NCI-H1105 treated with DMSO at 0.1 percent for 48 hours (cell line): Measurements from ENCODE around the gene CALML6.

ENCODE experiments used
- DNase-seq: peaks from one replicate; lab custom pipeline; 2025; lab: John Stamatoyannopoulos, UW

Gene CALML6

DNA sequence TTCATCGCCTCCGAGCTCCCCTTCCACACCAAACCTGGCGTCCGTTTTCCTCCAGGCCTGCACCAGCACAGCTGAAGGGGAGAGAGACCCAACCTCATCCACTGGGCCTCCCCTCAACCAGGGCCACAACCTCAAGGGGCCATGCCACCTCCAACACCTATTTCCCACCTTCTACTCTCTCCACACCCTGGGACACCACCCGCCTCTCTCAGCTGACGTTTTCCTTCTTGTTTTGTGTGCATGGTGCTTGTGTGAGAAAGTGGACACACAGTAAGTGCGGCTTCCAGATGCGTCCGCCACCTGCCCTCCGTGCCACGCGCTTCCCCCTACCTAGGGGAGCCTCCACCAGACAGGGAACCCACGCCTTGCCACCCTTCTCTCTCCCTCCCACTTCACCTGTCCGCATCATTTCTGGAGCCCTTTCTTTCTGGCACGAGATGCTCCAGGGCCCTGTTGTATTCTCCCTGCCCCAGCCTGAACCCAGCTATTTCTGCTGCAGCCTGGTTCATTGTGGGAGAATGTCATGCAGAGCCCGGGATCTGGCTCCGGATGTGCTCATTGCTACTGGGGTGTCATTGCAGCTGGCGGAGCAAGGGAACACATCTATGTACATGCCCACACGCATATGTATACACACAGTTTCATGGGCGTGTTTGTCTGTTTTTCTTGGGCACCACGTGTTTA is 22.8 kb upstream of the CALML6 start:
- DNase-seq, result no peak

GRCh38 chr1:1892763-1893120 is 22.3 kb upstream of the CALML6 start:
- no peak for DNase-seq

- no peak for DNase-seq
Measured at GRCh38 chr1:1893291-1893985, 21.6 kb upstream of the CALML6 start.

GRCh38 chr1:1893997-1894353 is 21.1 kb upstream of the CALML6 start:
- no peak for DNase-seq

DNA sequence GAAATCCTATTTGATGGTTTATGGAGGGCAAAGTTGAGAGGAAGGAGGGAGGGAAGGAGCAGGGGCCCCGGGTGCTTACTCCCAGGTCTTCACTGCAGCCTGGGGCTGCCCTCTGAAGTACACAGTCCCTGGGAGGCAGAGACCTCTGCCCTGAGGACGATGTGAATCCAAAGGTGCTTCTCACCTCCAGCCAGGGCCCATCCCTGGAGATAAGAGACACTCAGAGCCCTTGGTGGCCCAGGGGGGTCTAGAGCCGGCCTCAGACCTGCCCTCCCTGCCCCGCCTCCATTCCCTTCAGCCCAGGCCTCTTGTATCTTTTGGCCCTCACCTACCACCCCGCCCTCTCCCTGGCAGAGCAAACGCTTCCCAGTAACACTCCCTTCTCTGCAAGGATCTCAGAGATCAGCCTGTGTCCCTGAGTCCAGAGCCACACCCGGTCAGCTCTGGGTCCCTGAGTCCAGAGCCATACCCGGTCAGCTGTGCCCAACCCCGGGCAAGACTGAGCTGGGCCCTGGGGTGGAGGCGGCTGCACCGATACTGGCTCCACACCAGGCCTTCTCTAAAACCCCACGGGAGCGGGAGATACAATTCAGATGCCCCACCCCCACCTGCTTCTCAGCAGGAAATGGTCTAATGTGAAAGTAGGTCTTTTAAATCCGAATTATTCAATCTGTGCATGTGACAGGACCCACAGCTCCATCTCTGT is 20.6 kb upstream of the CALML6 start:
- DNase-seq, result no peak

- no peak for DNase-seq
Measured at GRCh38 chr1:1895060-1895418, 20.0 kb upstream of the CALML6 start.

DNA sequence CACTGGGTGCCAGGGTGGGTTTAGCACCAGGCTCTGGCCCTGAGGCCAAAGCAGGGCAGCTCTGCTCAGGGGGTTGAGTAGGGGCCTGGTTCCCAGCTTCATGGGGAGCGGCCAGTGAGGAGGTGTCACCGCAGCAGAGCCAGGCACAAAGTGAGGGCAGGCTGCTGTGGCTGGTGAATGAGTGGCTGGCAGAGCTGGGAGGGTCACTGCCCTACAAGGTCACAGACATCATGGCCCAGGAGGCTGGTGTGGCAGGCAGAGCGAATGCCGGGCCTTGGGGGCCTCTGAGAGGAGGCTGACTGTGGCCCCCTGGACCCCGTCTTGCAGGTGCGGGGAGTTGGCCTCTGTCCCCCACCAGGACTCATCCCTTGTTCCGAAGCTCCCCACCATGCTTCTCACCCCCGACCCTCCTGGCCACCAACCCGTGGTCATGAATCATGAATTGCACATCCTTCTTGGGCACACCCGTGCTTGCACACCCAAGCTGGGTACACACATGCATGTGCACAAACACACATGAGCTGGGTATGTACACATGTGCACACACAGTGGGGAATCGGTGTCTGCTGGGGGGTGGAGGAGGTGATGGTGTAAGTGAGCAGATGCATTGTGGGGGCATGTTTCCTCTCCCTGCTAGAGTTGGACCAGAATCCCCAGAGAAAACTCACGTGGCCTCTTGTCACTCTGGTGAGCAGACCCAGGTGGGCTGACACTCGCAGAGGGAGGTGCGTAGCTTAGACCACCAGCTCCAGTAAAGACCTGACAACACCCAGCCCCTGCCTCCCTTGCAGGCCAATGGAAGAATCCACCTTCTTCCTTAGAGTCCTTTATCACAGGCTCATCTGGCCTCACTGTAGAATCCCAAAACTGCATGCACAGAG is 19.4 kb upstream of the CALML6 start:
- DNase-seq, result no peak

GRCh38 chr1:1898246-1898933 is 16.7 kb upstream of the CALML6 start:
- no peak for DNase-seq

GRCh38 chr1:1899266-1899966 is 15.6 kb upstream of the CALML6 start:
- DNase-seq, result no peak

DNA sequence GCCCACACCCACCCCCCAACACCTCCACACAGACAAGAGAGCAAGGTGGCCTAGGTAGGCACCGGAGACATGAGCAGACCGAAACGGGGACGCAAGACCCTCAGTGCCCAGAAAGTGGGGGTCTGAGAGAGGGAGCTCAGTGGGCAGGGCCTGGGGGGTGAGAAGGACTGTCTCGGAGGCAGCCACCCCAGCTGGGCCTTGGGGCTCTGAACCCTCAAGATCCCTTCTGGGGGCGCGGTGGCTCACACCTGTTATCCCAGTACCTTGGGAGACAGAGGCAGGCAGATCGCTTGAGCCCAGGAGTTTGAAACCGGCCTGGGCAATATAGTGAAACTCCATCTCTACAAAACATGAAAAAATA is 15.1 kb upstream of the CALML6 start:
- no peak for DNase-seq

DNA sequence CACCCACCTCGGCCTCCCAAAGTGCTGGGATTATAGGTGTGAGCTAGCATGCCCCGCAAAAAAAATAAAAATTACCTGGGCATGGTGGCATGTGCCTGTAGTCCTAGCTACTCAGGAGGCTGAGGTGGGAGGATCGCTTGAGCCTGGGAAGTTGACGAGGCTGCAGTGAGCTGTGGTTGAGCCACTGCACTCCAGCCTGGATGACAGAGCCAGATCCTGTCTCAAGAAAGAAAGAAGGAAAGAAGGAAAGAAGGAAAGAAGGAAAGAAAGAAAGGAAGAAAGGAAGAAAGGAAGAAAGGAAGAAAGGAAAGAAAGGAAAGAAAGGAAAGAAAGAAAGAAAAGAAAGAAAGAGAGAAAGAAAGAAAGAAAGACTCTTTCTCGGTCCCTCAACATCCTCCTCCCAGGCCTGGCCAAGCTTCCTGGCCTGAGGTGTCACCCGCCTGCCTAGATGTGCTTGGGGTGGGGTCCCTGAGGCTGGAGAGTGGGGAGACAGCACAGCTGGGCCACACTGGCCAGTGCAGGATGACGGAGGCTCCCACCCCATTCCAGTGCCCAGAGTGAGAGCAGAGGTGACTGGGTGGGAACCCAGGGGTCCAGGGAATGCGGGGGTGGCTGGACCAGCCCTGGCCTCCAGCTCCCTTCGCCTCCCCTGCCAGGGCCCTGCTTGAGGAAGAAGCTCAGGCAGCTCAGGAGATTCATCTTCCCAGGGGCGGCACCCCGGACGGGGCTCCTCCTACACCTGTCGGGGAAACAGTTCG is 14.0 kb upstream of the CALML6 start:
- DNase-seq, result no peak

DNA sequence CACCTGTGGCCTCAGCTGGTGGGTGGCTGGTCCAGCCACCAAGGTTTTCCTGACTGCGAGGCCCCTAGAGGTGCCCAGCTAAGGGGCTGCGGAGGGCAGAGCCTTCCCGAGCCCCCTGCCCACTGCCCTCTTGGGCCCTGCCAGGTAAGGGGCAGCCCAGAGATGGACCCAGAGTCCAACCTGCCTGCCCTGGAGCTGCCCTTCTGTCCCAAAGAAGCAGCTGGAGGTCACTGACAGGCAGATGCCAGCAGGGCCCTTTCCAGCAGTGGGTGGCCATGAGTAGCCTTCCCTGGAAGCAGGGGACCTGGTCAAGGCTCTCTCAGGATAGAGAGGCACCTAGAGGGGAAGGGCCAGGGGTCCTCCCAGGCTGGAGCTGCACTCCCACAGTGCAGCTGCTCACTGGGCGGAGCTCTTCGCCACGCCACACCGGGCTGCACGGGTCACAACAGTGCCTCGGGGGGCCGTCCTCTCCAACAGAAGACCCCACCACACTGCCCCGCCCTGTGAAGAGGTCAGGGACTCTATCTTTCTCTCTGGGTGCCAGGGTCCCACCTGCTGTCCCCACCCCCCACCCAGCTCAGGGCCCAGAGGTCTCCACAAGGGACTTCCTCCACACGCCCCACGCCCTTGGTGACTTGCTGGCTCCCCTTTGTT is 13.3 kb upstream of the CALML6 start:
- DNase-seq, result no peak

GRCh38 chr1:1903224-1903623 is 11.8 kb upstream of the CALML6 start:
- no peak for DNase-seq

DNA sequence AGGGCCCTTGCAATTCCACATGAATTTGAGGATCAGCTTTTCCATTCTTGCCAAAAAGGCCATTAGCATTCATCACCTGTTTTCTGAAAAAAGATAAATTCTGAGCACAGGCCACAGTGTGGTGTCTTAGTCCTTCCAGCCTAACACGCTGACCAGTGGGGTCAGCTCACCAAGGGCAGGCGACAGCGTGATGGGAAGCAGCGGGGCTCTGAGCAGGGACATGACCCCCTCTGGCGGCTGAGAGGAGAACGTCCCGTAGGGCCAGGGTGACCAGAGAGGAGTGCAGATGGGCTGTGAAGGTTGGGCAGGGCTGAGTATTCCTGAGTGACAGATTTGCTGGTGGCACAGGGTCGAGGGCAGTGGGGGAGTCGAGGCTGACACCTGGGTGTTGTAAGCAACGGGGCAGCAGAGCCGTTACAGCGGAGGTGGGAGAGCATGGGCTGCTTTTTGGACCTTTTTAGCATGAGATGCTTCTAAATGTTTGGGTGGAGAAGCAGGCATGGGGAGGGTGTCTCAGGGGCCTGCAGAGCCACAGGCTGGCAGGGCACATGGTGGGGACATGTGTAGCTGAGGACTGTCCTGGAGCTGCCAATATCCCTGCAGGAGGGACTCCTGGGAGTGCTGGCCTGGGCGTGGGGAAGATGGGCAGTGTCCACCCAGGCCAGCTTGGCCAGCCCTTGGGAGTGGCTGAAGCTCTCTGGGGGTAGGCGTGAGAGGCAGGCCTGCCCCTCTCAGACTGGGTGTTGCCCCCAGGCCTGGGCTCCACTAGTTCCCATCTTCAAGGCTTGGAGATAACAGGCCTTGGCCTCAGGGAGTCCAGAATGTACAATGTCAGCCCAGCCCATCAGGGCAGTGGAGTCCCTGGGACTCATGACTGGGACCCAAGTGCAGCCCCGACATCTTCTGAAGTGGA is 8.6 kb upstream of the CALML6 start:
- no peak for DNase-seq

DNA sequence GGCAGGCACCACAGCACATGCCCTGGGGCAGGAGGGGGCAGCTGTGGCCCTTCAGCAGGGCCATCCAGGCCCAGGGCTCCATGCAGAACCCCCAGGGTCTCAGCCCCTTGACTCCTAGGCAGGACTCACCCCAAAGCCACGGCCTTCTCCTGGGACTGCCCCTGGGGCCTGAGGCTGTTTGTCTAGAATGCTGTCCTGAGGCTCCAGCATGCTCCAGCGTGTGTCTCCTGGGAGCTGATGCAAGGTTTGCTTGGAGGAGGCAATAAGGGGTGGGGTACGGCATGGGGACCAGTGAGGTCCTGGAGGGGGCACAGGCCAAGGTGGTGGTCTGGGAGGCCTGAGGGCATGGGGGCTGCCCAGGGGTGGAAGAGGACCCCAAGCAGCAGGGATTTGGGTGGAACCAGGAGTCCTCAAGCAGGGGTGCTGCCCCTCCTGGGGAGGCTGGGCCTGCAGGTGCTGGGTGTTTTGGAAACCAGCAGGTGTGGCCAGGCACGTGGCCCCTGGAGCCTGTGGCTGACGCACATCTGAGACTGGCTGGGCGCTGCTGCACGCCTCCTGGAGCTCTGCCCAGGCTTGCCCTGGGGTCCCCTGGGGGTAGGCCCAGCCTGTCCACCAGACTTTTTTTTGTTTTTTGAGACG is 7.8 kb upstream of the CALML6 start:
- no peak for DNase-seq

- no peak for DNase-seq
Measured at GRCh38 chr1:1908506-1908791, 6.6 kb upstream of the CALML6 start.

DNA sequence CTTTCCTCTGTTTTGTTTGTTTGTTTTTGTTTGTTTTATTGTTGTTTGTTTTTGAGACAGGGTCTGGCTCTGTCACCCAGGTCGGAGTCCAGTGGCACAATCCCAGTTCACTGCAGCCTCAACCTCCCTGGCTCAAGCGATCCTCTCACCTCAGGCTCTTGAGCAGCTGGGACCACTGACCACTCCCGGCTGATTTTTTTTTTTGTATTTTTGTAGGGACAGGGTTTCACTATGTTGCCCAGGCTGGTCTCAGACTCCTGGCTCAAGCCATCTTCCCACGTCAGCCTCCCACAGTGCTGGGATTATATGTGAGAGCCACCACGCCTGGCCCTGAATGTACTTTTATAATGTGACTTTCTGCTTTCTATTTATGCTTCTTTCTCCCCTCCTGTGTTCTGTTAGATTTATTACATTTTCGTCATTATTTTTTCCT is 5.0 kb upstream of the CALML6 start:
- DNase-seq, result no peak

DNA sequence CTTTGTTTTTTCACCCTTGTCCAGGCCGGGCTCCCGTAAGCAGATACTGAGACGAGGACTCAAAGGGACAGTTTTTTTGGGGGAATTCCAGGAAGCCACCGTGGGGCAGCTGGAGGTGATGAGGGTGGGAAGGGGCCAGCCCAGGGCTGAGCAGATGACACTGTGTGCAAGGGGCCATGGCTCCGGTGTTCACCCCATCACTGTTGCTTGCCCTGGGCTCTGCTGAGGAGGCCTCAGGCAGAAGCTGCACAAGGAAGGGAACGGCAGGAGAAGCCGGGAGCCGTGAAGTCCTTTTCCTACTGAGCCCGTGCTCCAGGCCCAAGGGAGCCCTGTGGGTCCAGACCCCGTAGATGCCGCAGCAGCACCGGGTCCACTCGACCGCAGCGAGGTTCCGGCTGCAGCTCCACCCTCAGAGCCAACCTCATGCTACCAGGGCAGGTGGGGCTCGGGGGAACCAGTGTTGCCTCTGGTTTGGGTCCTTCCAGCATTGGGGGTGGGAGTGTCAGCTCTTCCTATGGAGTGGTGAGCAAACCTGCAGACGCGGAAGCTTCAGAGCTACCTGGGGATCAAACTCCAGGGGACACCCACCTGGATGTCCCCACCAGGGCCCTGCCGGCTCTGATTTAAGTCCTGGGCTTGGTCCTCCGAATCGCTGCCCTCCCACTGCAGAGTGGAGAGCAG is 4.3 kb upstream of the CALML6 start:
- no peak for DNase-seq
